ENCODE measurements around the gene RWDD1.

The RWDD1 gene

DNA sequence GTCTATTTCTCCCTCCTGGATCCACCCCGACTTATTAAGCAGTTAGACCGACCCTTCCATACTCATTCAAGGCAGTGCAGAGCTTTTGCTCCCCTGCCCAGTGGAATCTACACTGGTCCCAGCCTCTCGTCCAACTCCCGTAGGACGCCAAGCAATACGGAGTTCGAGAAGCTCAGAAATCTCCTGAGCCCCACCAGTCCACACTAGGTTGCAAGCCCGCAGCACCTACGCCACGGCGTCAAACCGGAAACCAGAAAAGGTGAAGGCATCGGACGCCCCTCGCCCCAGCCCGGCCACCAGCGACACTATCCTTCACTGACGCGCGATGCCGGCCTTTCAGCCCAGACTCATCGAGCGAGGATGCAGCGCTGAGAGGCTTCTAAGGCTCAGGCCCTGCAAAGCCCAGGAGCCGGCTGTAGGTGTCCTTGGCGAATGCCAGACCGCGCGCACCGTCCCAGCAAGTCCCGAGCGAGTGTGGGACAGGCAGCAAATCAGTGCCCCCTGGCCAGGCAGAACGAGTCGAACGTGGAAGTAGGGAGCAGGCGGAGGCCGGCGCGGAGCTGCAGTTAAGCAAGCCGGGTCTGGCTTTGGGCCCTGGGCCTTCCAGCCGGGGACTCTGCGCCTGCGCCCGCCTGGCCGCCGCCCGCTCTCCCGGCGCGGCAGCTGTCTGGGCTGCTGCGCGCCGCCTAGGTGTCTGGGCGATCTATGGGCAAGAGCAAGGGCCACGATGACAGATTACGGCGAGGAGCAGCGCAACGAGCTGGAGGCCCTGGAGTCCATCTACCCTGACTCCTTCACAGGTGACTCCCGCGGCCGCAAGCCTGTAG lies at the start of gene RWDD1:
Gene RWDD1, plus strand, starts transcription at position 649 of the 827 bp plus-strand sequence. Its CDS starts 79 bp downstream, at position 728.
- peak; percentile 98 for DNase-seq

- no peak for DNase-seq
Measured at GRCh38 chr6:116522896-116523295, 48.4 kb upstream of the RWDD1 start.

GRCh38 chr6:116524236-116524635 lies 47.1 kb upstream of the RWDD1 start:
- no peak for DNase-seq

DNA sequence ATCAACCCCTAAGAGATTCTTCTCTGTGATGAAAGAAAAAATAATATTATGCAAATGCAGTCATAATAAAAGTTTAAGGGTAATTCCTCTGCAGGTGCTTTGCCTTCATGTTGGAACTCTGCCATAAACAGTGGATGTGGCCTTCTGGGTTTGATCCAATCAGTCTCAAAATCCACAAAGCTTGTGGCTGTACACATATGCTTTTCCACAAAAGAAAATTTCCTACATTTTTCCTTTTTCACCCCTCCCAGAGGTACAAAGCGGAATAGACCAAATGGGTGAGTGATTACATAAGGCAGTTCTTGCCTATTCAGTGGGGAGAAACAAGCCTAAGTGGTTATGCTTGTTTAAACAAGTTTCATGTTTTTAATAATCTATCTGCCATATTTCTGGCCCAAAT lies 43.2 kb upstream of the RWDD1 start:
- no peak for DNase-seq

GRCh38 chr6:116528780-116529179 lies 42.5 kb upstream of the RWDD1 start:
- DNase-seq: no peak

- no peak for DNase-seq
Measured at GRCh38 chr6:116529466-116530290, 41.6 kb upstream of the RWDD1 start.

- no peak for DNase-seq
Measured at GRCh38 chr6:116530436-116530835, 40.9 kb upstream of the RWDD1 start.

GRCh38 chr6:116531675-116532570 lies 39.4 kb upstream of the RWDD1 start:
- peak; percentile 28 for DNase-seq

DNA sequence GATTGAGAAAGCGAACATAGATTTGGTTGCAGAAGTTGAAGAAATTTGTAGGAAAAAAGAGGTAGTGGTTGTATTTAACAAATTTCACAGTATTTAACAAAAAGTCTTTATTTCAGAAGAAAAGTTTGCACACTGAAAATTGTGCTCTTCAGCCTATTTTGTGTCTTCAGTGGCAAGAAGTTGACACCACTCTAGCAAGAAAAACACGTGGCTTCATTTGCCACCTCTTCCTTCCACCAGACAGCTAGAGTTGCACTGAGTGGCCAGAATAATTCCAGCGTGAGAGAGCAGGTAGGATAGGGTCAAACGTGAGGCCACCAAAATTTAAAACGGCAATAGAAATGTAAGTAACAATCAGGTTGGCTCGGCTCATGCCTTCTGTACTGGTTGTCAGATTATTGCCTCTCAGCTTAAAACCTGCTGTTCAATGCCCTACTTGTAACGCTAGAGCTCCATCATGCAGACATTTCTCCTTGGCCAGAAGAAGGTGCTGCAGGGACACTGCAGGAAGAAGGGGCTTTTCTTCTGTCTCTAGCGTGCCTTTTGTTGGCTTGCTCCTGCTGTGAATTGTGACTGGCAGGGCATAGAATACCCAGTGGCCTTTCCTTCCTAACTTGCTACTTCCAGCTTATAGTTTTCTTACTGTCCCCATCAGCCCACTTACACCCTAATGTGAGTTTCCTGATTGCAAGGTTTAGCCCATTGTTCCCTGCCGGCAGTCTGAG lies 37.9 kb upstream of the RWDD1 start:
- no peak for DNase-seq

DNA sequence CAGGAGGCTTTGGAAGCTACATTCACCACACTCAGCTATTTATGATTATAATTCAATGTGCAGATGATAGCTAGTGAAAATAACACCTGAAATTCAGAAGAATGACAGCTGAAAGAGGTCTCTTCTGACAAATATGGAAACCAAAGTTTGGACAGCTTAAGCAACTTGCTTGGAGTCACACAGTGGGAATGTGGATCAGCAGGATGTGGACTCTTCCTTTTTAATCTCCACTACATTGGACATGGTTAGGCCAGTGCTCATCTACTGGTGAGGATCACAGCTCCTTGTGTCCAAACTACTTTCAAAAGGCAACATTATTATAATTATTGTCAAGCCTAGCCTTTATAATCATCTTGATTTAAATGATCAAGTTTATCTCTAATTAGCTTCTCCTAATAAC lies 36.2 kb upstream of the RWDD1 start:
- no peak for DNase-seq

- no peak for DNase-seq
Measured at GRCh38 chr6:116536216-116536621, 35.1 kb upstream of the RWDD1 start.

DNA sequence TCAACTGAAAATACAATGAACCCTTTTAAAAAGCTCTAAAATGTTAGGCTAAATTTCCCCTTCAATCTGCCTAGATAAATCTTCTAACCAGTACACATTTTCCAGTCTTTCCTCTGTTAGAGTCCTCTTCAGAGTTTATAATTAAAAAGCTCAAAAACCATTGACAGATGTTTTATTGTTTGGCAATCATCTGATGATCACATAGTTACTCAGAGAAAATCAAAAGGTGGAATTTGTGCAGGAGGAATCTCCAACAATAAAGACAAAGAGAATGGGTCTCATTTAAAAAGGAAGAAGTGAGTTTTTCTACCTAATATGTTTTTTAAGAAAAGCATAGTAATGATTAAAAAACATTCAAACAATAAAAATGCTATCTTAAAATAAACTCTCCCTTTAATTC lies 28.9 kb upstream of the RWDD1 start:
- DNase-seq: no peak

DNA sequence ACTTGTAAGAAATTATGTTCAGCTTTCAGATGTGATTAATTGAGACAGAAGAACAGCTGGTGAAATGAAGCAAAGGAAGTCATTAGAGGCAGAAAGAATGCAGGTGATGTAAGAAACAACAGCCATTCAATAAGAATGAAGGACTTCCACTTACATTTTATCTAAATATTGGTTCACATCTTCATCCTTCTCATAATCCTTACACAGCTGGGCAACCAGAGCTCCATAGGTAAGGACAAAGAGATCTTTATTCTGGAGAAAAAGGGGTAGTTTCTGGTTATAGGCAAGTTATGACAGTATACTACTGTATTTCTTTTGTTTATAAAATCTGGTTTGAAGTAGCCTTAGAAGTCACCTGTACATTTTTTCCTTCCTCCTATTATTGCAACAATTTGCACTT lies 28.2 kb upstream of the RWDD1 start:
- no peak for DNase-seq

DNA sequence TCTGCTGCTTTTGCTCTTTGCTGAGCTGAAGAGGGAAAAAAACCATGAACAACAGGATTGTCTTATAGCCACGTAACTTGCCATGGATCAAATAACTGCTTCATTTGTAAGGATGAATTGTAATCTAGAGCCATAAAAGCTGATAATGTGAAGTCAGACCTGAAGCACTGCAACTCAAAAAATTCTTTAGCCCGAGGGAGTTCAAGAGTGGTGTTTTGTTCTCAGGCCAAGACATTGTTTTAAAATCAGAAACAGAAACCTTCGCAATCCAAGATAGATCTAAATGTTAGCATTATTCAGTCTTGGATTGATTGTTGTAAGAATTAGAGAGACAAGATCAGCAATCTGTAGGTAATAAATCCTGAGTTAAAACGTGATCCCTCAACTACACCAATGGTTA lies 25.7 kb upstream of the RWDD1 start, which contains the start of gene TRAPPC3L:
Gene TRAPPC3L, minus strand, starts transcription at position 34 of the 400 bp plus-strand sequence. CDS start 170 bp downstream, outside the sequence.
- no peak for DNase-seq

GRCh38 chr6:116547358-116547757 lies 23.9 kb upstream of the RWDD1 start:
- no peak for DNase-seq

- no peak for DNase-seq
Measured at GRCh38 chr6:116550796-116551195, 20.5 kb upstream of the RWDD1 start.

DNA sequence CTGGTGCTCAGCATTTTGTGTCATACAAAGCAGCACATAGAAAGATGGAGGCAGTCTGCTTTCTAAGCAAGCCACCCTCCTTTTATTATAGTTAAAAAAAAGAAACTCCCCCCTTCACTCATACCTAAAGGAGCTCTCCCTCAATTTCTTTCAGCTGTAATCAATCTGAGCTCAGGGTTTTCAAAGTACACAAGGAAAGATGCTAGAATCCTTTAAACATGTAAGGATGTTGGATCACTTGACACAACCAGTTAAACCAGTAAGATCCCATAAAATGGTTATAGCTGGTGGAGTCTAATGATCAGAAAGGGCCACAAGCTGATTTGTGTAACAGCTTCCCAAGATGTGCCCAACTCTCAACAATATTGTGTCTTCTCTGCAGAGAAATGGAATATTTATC lies 17.9 kb upstream of the RWDD1 start, which contains the start of gene CALHM4:
Gene CALHM4, plus strand, starts transcription at position 301 of the 400 bp plus-strand sequence. Its CDS starts 43 bp downstream, at position 344.
- DNase-seq: no peak

DNA sequence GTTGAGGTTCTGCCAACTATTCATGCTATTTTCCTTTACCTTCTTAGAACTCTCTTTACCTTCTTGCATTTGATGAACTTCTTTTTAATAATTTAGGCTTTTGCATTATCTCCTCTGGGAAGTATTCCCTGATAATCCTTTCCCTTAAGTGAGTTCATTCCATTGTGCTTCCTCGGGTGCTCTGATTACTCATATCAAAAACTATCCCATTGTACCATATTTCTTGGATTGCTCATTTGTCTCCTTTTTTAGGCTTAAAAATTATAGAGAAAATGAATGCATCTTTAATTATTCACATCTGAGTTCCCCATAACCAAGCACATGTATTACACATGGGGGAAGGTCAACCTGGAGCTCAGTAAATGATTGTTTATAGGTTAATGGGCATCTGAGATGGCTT lies 15.2 kb upstream of the RWDD1 start:
- DNase-seq: no peak

DNA sequence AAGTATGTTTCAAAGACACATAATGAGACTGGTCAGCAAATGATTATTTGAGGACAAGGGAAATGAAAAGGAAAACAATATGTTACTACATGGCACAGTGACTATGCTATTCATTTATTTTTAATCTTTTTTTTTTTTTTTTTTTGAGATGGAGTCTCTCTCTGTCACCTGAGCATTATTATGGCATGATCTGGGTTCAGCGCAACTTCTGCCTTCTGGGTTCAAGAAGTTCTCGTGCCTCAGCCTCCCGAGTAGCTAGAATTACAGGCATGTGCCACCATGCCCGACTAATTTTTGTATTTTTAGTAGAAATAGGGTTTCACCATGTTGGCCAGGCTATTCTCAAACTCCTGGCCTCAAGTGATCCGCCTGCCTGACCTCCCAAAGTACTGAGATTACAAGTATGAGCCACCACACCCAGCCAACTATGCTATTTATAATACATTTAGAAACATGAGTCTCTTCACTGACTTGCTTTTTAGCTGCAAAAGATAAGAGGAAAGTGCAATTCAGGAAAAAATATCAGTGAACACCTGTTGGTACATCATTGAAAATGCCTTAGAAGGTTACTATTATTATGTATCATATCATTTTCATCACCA lies 14.4 kb upstream of the RWDD1 start:
- no peak for DNase-seq

GRCh38 chr6:116557893-116558292 lies 13.4 kb upstream of the RWDD1 start:
- DNase-seq: no peak

DNA sequence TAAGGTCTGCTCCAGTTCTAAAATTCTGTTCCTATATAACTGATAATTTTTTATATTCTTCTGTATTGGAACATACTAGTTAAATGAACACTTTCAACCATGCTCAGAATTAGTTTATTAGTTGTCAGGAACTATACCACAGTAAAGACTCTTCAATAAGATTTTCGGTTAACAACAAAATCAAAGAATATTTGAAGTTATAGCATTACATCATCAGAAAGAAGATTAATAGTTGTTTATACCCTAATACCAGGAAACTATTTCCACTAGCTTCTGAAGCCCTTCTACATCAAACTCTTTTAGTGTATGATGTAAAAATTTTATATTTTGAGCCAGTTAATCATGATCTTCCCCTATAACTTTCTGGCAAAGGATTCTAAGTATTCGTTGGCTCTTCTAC lies 11.2 kb upstream of the RWDD1 start:
- DNase-seq: no peak

Data from GF-D8 (cell line).